ENCODE results near the gene CASP12.
A peak's percentile ranks its signal among the peaks of the same experiment; 100 is the strongest.
"Not testable (repeated sequence)": the region's sequence is repeated elsewhere in the genome, so short reads cannot be mapped to it uniquely, and the experiment has no call there.

Gene CASP12

DNA sequence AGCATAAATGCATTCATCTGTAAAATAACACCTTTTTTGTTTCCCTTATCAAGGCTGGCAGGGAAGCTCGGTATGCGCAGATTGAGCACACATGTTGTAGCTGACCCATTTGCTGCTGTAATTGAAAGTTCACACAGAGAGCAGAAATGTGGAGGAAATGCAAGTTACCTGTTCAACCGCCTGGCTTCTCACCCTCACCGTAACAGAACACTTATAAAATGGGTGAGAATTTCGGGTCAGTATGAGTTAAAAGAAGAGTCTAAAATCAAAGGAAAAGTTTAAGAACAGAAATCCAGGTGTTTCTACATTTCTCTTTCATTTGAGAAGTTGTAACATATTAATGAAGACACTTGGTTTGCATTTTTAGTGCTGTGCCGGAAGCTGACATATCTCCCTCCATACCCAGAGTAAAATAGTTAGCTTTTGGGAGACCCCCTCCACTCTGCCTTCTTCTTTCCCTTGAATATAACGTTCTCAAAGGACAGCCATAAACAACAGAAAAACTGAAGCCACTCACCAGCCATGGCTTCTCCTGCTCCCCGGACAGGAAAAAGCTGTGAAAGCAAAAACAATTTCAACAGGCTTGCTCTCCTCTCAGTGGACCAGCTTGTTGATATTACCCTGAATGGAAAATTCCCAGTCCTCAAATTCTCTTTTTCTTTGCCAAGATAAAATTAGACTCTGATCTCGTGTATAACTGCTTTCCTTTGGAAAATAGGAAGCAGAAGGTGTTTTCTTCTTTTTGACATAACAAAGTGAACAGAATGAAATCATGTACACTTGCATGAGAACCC, at the start of gene CASP12:
Gene CASP12, minus strand, starts transcription at position 570 of the 794 bp plus-strand sequence.
- DNase-seq, result no peak

DNA sequence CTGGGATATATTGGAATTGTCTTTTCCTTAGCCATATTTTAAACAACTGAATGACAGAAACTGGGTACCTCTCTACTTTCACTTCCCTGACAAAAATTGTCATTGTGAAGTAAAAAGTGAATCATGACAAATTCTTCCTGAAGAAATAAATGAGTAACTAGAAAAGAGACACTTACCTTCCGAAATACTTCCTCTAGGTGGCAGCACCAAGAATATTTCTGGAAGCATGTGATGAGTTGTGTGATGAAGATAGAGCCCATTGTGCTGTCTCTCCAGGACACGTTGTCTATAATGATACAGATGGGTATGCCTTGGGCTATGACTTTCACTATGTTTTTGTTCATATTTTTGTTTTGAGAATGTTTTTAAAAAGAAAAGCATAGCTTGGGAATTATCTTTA, 48.6 kb upstream of the CASP12 start:
- DNase-seq, result peak; percentile 30

DNA sequence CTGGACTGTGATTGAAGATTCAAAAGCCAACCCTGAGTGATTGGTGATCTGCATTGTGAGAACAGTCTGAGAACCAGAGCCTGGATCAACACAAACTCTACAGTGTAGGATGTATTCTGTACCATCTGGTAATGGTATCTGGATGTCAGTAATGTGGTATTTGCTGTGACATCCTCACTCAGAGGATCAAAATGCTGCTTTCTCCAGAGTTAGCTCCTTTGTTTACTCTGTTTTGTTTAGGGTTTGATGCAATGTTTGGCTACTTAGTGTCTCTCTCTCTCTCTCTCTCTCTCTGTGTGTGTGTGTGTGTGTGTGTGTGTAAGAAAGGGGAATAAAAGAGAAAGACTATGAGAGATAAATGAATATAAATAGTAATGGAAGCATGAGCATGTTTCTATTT, 45.8 kb upstream of the CASP12 start:
- no peak for DNase-seq

DNA sequence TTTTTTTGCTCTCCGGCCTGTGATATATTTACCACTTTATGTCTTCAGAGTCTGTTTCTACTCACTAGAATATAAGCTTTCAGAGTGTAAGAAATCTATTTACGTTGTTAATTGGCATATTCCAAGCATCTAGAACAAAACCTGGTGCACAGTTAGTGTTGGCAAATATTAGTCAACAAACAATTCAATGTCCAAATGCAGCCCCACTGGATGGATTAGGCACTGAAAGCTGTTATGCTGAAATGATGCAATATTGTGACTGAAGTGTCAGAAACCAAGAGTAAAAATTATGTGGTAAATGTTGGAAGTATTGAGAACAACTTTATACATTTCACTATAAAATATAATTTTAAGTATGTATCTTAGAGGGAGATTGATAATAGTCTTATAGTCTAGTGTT, 45.3 kb upstream of the CASP12 start:
- DNase-seq, result no peak

DNA sequence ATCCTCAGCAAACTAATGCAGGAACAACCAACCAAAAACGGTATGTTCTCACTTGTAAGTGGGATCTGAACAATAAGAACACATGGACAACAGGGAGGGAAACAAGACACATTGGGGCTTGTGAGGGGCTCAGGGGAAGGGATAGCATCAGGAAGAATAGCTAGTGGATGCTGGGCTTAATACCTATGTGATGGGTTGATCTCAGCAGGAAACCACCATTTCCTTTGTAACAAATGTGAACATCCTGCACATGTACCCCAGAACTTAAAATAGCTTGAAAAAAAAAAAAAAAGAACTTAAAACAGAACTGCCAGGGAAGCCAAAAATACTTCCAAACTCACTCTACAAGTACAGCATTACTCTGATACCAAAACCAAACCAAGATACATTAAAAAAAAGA, 36.3 kb upstream of the CASP12 start:
- DNase-seq, result no peak

DNA sequence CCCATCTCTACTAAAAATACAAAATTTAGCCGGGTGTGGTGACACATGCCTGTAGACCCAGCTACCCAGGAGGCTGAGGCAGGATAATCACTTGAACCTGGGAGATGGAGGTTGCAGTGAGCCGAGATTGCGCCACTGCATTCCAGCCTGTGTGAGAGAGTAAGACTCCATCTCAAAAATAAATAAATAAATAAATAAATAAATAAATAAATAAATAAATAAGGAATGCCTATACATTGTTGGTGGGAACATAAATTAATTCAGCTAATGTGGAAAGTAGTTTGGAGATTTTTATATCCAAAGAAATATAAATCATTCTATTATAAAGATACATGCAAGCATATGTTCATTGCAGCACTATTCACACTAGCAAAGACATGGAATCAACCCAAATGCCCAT, 35.8 kb upstream of the CASP12 start:
- not testable (repeated sequence) for DNase-seq

DNA sequence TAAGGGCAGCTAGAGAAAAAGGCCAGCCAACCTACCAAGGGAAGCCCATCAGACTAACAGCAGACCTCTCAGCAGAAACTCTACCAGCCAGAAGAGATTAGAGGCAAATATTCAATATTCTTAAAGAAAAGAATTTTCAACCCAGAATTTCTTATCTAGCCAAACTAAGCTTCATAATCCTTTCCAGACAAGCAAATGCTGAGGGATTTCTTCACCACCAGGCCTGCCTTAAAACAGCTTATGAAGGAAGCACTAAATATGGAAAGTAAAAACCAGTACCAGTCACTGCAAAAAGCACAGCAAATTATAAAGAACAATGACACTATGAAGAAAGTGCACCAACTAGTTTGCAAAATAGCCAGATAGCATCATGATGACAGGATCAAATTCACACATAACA, 30.6 kb upstream of the CASP12 start:
- DNase-seq, result no peak

- no peak for DNase-seq
These were observed 28.7 kb upstream of the CASP12 start for GRCh38 chr11:104926771-104927611.

GRCh38 chr11:104925850-104926249, 27.6 kb upstream of the CASP12 start:
- DNase-seq, result no peak

GRCh38 chr11:104918113-104918824, 20.0 kb upstream of the CASP12 start:
- DNase-seq, result no peak

GRCh38 chr11:104917271-104918112, 19.2 kb upstream of the CASP12 start:
- DNase-seq, result no peak

GRCh38 chr11:104916442-104916841, 18.2 kb upstream of the CASP12 start:
- DNase-seq, result no peak

DNA sequence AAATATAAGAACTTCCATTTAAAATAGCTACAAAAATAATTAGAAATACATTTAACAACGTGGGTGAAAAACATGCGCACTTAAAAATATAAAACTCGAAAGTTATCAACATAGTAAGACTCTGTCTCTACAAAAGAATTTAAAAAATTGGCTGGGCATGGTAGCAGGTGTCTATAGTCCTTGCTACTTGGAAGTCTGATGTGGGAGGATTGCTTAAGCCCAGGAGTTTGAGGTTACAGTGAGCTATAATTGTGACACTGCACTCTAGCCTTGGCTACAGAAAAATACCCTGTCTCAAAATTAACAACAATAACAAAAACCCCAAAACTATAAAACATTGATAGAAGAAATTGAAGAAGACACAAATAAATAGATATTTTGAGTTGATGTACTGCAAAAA, 13.8 kb upstream of the CASP12 start:
- DNase-seq, result no peak

DNA sequence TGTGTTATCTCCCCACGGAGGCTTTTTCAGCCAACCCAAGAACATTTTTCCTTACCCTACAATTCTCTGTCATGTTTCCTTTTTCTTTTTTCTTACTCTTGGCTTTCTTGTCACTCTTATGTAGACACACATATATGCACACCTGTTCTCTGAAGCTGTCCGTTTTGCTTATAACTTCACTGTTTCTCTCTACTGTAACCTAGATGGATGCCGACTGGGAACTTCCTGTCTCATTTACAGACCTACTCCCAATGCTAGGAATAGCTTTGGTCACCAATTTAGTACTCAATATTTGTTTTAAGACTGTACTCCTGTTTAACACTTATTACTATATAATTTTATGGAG, 9.9 kb upstream of the CASP12 start:
- no peak for DNase-seq

- no peak for DNase-seq
These were observed 9.4 kb upstream of the CASP12 start for GRCh38 chr11:104907521-104908185.

GRCh38 chr11:104905271-104905670, 7.0 kb upstream of the CASP12 start:
- no peak for DNase-seq

DNA sequence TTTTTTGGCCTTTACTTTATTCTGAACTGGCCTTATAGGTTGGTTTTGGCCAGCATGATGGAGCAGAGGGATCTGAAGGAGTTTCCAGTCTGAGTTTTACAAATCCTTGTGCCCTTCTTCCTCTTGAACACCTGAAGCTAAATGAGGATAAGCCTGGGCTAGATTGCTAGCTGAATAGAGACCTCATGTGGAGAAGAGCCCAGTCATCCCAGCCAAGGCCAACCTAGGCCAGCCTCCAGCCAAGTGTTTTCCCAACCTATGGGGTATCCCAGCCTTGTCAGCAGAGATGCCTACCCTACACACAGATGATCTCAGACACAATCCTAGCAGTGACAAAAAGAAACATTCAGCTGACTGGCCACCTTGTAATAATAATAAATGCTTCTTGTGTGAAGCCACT, 966 bp upstream of the CASP12 start:
- DNase-seq, result no peak

DNA sequence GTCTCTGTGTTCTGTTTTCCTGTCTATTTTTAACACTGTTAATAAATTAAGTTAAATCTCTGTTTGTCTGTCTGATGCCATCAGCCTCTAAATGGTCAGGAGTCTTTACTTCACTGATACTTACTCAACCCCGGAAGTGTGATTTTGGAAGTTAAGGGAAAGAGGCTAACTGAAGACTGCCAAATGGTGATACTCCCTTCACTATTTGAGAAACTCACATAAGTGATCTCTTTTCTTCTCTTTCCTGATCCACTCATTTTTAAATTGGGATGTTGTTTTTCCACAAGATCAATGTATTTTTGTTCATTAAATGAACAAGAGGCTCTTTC, 389 bp upstream of the CASP12 start:
- DNase-seq, result no peak

DNA sequence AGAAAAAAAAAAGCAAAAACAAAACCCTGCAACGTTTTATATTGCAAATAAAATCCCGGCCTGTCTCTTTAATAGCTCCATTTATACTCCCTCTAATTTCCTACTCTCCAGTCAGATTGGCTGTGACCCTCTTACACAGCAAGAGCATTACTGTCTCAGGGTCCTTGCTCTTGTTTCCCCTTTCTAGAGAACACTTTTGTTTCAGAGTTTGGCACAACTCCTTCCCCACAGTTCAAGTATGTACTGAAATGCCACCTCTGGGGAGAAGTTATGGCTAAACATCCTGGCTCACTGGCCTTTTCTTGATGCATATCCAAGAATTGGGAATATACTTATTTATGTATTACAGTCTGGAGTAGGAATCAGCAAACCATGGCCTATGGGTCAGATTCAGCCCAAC, 2.6 kb downstream of the CASP12 start:
- DNase-seq, result no peak

- no peak for DNase-seq
These were observed 4.4 kb downstream of the CASP12 start for GRCh38 chr11:104893876-104894275.

GRCh38 chr11:104892723-104893511, 5.3 kb downstream of the CASP12 start:
- DNase-seq, result no peak

GRCh38 chr11:104891135-104891534, 7.1 kb downstream of the CASP12 start:
- no peak for DNase-seq

Data from activated gamma-delta T cell treated with Interleukin-2 at 50 U/mL for 16 hours (primary cell).